ENCODE measurements around the gene SLC22A12.

Gene SLC22A12

GRCh38 chr11:64614917-64615316 lies 23.9 kb downstream of the SLC22A12 start:
- H3K27ac Mint-ChIP-seq: no peak overlapping the region
- ATAC-seq (no peak), DNase-seq (ENCODE audit: low spot score in 2 of 2) (no peak)
- no peaks in the 10 kb centered on the region for H3K9me3 Mint-ChIP-seq
- H3K4me3 Mint-ChIP-seq: no peak overlapping the region
- no peaks in the 10 kb centered on the region for H3K36me3 Mint-ChIP-seq
- peaks cover 9% of the 10 kb centered on the region for H3K4me1 Mint-ChIP-seq

DNA sequence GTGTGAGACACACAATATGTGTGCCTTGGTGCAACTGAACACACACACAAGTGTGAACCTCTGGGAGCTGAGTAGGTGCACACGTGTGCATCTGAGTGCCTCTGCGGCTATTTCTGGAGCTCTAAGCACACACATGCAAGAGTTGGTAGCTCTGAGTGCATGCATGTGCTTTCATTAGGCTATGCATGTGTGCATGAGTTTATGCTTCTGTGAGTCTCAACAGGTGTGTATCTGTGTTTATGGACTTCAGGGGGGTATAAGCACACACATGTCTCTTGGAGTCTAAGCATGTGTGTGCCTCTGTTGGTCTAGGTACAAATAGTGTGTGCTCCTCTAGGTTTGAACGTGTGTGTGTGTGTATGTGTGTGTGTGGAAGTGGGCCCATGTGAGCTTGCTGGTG lies 25.8 kb downstream of the SLC22A12 start:
- H3K36me3 Mint-ChIP-seq: no peaks in the 10 kb centered on the region
- H3K4me1 Mint-ChIP-seq: peaks cover 8% of the 10 kb centered on the region
- no peak overlapping the region for H3K4me3 Mint-ChIP-seq
- no peak overlapping the region for H3K27ac Mint-ChIP-seq
- DNase-seq (ENCODE audit: low spot score in 2 of 2): no peak
- no peaks in the 10 kb centered on the region for H3K9me3 Mint-ChIP-seq
- ATAC-seq: no peak

DNA sequence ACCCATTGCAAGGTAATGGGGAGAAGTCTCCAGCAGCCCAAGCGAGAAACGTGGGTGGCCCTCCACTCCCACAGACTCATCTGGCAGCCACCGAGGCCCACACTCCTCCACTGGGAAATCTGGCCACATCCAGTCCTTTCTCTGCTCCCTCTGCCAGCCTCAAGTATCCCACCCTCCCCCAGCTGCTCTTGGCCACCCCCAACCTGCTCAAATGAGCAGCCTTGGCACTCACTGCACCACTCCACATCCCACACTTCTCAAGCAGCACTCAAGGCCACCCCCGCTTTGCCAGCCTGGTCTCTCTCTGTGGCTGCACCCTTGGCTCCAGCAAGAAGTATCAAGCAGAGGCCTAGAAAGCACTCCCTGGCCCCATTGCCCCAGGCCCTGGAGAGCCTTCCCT lies 28.2 kb downstream of the SLC22A12 start:
- ATAC-seq: no peak
- Mint-ChIP-seq H3K4me3 (no peak overlapping the region), H3K4me1 (no peaks in the 10 kb centered on the region), H3K9me3 (no peaks in the 10 kb centered on the region), H3K27ac (peak overlapping the region; percentile 37), H3K36me3 (no peaks in the 10 kb centered on the region)
- no peak for DNase-seq (ENCODE audit: low spot score in 2 of 2)

DNA sequence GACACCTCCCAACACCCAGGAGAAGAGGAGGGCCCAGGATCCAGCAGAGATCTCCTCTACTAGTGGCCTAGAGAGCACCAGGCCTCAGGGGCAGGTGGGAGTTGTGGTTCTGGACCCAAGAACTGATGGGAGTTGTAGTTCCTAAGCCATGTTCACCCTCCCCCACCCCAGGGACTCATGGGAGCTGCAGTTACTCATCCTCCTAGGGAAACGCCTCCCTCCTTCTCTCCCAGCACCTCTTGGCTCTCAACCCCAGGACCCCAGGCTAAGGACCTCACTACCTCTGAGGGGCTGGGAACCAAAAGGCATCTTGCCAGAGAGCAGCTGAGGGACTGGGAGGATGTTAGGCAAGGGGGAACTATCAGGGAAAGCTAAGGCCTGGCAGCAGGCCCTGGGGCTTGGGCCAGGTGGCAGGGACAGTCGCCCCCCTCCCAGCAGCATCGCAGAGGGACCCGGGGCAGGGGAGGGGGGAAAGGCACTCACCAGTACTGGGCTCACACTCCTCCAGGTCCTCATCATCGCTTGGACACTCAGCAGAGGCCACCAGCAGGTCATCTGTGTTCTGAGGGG lies 28.9 kb downstream of the SLC22A12 start:
- H3K4me3 Mint-ChIP-seq: no peak overlapping the region

DNA sequence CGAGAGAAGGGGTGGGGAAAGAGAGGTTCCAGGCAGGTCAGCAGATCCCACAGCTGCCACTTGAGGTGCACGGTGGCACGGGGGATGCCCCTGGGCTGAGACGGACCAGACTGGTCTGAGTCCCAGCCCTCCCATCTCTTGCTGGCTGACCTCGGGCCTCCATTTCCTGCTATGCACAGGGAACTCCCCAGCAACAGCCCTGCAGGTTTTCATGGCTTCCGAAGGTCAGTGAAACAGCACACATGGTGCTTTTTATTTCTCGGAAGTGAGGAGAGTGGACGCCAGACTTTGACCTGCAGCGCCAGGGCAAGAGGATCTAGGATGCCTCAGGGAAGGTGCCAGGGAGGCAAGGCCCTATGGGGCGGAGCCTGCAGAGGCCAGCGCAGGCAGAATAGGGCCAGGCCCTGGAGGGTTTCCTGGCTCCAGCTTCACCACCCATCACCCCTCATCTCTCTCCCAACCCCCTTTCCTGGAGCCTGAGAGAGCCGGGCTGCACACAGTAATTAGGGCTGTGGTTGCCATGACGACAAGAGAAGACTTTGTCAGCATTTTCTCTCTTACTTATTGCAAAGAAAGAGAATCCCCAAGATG lies 29.5 kb downstream of the SLC22A12 start:
- Mint-ChIP-seq H3K36me3 (no peaks in the 10 kb centered on the region), H3K27ac (no peak overlapping the region), H3K4me1 (no peaks in the 10 kb centered on the region), H3K9me3 (no peaks in the 10 kb centered on the region), H3K4me3 (no peak overlapping the region)
- DNase-seq (ENCODE audit: low spot score in 2 of 2): no peak
- ATAC-seq: no peak

More for the DNA sequence above, 28.9 kb downstream of the SLC22A12 start:
- H3K9me3 Mint-ChIP-seq: no peaks in the 10 kb centered on the region
- H3K27ac Mint-ChIP-seq: peak overlapping the region; percentile 37
- H3K4me1 Mint-ChIP-seq: no peaks in the 10 kb centered on the region
- no peaks in the 10 kb centered on the region for H3K36me3 Mint-ChIP-seq
- DNase-seq (ENCODE audit: low spot score in 2 of 2) (no peak), ATAC-seq (no peak)

DNA sequence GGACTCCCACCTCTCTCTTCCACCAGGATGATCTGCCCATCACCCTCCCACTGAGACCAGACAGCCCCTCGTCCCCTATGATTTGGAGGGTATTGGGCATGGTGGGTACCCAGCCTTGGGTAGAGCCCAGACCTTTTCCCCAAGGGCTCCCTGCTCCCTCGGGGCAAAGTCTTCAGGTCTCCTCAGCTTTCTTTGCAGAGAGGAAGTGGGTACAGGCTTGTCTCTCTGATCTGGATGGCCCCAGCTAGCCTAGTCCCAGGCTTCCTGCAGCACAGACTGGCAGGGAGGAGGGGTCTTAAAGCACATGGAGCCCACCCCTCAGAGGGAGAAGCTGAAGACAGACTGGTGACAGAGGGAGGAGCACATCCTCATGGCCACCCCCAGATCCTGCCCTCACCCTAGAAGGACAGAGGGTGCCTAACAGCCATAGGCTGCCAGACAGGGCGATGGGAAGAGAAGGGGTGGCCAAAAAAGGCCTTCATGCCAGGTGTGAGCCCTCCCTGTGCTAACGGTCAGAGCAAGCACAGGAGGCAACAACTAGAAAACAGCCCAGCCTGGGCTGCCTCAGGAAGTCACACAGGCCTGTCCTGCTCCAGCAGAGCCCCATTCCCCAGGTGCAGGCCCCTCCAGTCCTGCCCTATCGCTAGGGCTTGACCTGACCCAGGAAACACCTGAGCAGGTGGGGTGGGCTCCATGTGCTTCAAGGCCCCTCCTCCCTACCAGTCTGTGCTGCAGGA lies 30.4 kb downstream of the SLC22A12 start:
- no peaks in the 10 kb centered on the region for H3K36me3 Mint-ChIP-seq
- DNase-seq (ENCODE audit: low spot score in 2 of 2) (no peak), ATAC-seq (no peak)
- no peaks in the 10 kb centered on the region for H3K9me3 Mint-ChIP-seq
- H3K4me1 Mint-ChIP-seq: no peaks in the 10 kb centered on the region
- H3K4me3 Mint-ChIP-seq: no peak overlapping the region
- no peak overlapping the region for H3K27ac Mint-ChIP-seq

- H3K4me3 Mint-ChIP-seq: no peak overlapping the region
- H3K36me3 Mint-ChIP-seq: no peaks in the 10 kb centered on the region
- H3K4me1 Mint-ChIP-seq: no peaks in the 10 kb centered on the region
- no peak overlapping the region for H3K27ac Mint-ChIP-seq
- ATAC-seq (no peak), DNase-seq (ENCODE audit: low spot score in 2 of 2) (no peak)
- no peaks in the 10 kb centered on the region for H3K9me3 Mint-ChIP-seq
These were observed 31.7 kb downstream of the SLC22A12 start for GRCh38 chr11:64622681-64623080.

- Mint-ChIP-seq H3K4me3 (no peak overlapping the region), H3K4me1 (no peaks in the 10 kb centered on the region), H3K36me3 (no peaks in the 10 kb centered on the region), H3K9me3 (no peaks in the 10 kb centered on the region), H3K27ac (no peak overlapping the region)
- DNase-seq (ENCODE audit: low spot score in 2 of 2): no peak
- ATAC-seq: no peak
These were observed 34.0 kb downstream of the SLC22A12 start for GRCh38 chr11:64624883-64625481.

DNA sequence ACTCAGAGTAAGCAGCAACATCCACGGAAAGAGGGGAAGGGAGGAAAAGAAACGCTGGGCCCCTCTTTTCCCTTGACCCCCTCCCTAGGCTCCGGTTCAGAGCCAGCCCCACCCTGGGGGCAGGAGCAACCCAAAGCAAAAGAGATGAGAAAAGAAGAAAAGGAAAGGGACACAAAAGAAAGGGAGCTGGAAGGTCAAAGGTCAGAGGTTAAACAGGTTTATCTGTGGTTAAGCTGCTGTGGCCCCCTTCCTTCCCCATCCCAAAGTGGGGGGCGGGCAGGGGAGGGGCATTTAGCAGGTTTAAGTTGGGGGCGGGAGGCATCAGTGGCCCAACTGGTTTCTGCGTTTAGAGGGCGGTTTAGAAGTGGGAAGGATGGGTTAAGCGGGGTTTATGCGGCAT lies 35.6 kb downstream of the SLC22A12 start:
- H3K4me3 Mint-ChIP-seq: no peak overlapping the region
- no peaks in the 10 kb centered on the region for H3K36me3 Mint-ChIP-seq

DNA sequence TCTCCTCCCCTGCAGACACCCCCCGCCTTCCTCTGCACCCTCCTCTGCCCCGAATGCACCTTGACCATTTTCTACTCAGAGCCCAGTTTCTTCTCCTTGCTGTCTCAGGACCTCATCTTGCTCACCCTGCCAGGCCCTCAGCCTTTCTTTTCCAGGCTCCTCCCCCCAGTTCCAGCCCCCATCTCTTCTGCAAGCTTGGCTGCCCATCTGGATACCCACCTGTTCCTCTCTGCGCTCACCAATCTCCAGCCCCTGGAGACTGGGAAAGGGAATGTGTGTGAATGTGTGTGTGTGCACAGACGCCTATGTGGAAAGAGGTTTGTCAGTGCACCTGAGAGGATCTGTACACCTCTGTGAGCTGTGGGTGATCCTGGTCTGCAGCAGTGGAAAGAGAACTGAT lies 36.4 kb downstream of the SLC22A12 start:
- no peak overlapping the region for H3K4me3 Mint-ChIP-seq
- H3K9me3 Mint-ChIP-seq: no peaks in the 10 kb centered on the region
- H3K36me3 Mint-ChIP-seq: no peaks in the 10 kb centered on the region
- DNase-seq (ENCODE audit: low spot score in 2 of 2) (no peak), ATAC-seq (no peak)
- peaks cover 4% of the 10 kb centered on the region for H3K4me1 Mint-ChIP-seq
- no peak overlapping the region for H3K27ac Mint-ChIP-seq

More for the DNA sequence above, 35.6 kb downstream of the SLC22A12 start:
- Mint-ChIP-seq H3K27ac (no peak overlapping the region), H3K9me3 (no peaks in the 10 kb centered on the region), H3K4me1 (no peaks in the 10 kb centered on the region)
- DNase-seq (ENCODE audit: low spot score in 2 of 2) (no peak), ATAC-seq (no peak)

DNA sequence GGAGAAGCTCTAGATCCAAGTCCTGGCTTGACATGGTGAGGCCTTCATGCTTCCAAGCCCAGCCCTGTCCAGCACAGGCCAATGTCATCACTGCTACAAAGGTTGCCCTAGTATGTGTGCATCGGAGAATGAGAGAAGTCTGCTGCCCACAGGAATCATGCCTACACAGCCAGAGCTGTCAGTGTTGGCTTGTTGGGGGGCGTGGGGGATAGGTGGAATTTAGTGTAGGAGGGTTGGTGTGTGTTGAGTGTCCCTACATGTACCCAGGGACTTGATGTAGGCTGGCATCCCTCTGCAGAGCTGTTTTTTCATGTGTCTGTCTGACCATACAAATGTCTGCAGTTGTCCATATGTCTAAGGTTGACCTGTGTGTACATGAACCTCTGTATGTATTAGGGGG lies 37.6 kb downstream of the SLC22A12 start:
- no peaks in the 10 kb centered on the region for H3K9me3 Mint-ChIP-seq
- H3K36me3 Mint-ChIP-seq: no peaks in the 10 kb centered on the region
- peaks cover 8% of the 10 kb centered on the region for H3K4me1 Mint-ChIP-seq
- no peak overlapping the region for H3K27ac Mint-ChIP-seq
- H3K4me3 Mint-ChIP-seq: no peak overlapping the region
- no peak for ATAC-seq
- DNase-seq (ENCODE audit: low spot score in 2 of 2): no peak

DNA sequence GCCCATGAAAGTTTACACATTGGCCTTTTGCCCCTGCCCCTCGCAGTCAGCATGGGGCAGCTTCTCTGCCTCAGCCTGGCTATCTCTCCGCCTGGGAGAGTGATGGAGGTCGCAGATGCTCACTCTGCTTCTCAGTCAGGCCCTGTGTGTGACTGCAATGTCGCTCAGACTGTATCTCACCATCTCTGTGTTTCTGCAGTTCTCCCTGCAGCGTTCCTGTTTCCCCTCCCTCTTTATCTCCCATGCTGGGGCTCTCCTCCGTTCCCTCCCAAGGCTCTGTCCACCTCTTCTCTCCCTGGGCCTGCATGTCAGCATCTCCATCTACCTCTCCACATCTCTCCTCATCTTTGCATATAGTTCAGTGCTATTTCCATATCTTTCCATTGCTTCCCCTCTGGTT lies 38.1 kb downstream of the SLC22A12 start:
- Mint-ChIP-seq H3K9me3 (no peaks in the 10 kb centered on the region), H3K4me1 (peaks cover 13% of the 10 kb centered on the region), H3K4me3 (no peak overlapping the region), H3K36me3 (no peaks in the 10 kb centered on the region), H3K27ac (no peak overlapping the region)
- DNase-seq (ENCODE audit: low spot score in 2 of 2): no peak
- no peak for ATAC-seq

- Mint-ChIP-seq H3K9me3 (no peaks in the 10 kb centered on the region), H3K27ac (no peak overlapping the region), H3K4me1 (peaks cover 21% of the 10 kb centered on the region), H3K36me3 (no peaks in the 10 kb centered on the region), H3K4me3 (no peak overlapping the region)
- DNase-seq (ENCODE audit: low spot score in 2 of 2) (no peak), ATAC-seq (no peak)
These were observed 39.0 kb downstream of the SLC22A12 start for GRCh38 chr11:64629796-64630562.

GRCh38 chr11:64631675-64632074 lies 40.7 kb downstream of the SLC22A12 start:
- DNase-seq (ENCODE audit: low spot score in 2 of 2): no peak
- H3K9me3 Mint-ChIP-seq: no peaks in the 10 kb centered on the region
- peaks cover 26% of the 10 kb centered on the region for H3K4me1 Mint-ChIP-seq
- H3K4me3 Mint-ChIP-seq: no peak overlapping the region
- no peaks in the 10 kb centered on the region for H3K36me3 Mint-ChIP-seq
- ATAC-seq: no peak
- H3K27ac Mint-ChIP-seq: no peak overlapping the region

DNA sequence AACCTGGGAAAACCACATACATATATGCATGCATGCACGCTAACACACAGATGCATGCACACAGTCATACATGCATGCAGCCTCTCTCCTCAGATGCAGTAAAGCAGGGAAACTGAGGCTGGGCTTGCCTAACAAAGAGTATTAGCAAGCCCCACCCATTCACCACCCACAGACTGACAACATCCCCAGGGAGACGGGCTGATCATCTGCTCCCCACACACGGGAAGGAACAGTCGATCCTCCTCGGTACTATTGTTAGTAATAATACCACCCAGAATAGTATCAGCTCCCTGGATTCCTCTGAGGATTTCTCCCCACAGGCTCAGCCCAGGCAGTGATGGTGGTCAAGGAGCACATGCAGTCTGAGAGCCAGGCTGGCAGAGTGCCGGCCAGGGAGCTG lies 41.2 kb downstream of the SLC22A12 start:
- ATAC-seq: no peak
- Mint-ChIP-seq H3K27ac (no peak overlapping the region), H3K4me1 (peaks cover 26% of the 10 kb centered on the region), H3K36me3 (no peaks in the 10 kb centered on the region), H3K4me3 (no peak overlapping the region), H3K9me3 (no peaks in the 10 kb centered on the region)
- DNase-seq (ENCODE audit: low spot score in 2 of 2): no peak

All from stimulated activated effector memory CD8-positive, alpha-beta T cell treated with anti-CD3 and anti-CD28 coated beads, Interleukin-12 subunit alpha, Interleukin-12 subunit beta, amount 100 ng/mL, for 72 hours (primary cell).